SU-DHL-6 (cell line): ENCODE measurements around the gene ZNF581.

Experiments
- H2AFZ ChIP-seq: fragments of 200-600 bp; sonication (generic); 2 replicates; pipeline ENCODE4 v1.6.1; 2014; ENCODE audit warnings: low read depth, mild to moderate bottlenecking, moderate library complexity, mixed read lengths, antibody characterized with exemption, low read length; ENCODE audit not compliant: severe bottlenecking
- H3F3A ChIP-seq: fragments of 200-600 bp; shearing (Covaris generic); 2 replicates; pipeline ENCODE4 v1.6.0; 2016; ENCODE audit warnings: antibody characterized with exemption, mild to moderate bottlenecking; ENCODE audit not compliant: insufficient read depth
- H3K27ac ChIP-seq: fragments of 200-600 bp; sonication (generic); 2 replicates; pipeline ENCODE4 v1.5.1; 2016; ENCODE audit warnings: low read depth, mild to moderate bottlenecking, low read length, moderate library complexity, mixed read lengths
- H3K27me3 ChIP-seq: fragments of 200-600 bp; sonication (generic), shearing (Covaris generic); 2 replicates; pipeline ENCODE4 v1.6.0; 2014; ENCODE audit warnings: mild to moderate bottlenecking, low read length
- H3K36me3 ChIP-seq: fragments of 200-600 bp; sonication (generic); 2 replicates; pipeline ENCODE4 v1.6.1; 2014; ENCODE audit warnings: mild to moderate bottlenecking, low read length, mixed read lengths
- H3K4me2 ChIP-seq: fragments of 300-600, 200-600 bp; shearing (Covaris generic), sonication (generic); 2 replicates; pipeline ENCODE4 v1.6.0; 2014; ENCODE audit warnings: low read length, low read depth, mild to moderate bottlenecking; ENCODE audit not compliant: poor library complexity, severe bottlenecking
- H3K4me3 ChIP-seq: fragments of 200-600 bp; sonication (generic); 2 replicates; pipeline ENCODE4 v1.5.1; 2014; ENCODE audit warnings: antibody characterized with exemption, low read length, mild to moderate bottlenecking, mixed read lengths; ENCODE audit not compliant: insufficient read depth, poor library complexity, severe bottlenecking
- H3K79me2 ChIP-seq: fragments of 200-600 bp; sonication (generic); 2 replicates; pipeline ENCODE4 v1.6.1; 2014; ENCODE audit warnings: mild to moderate bottlenecking, low read length, moderate library complexity; ENCODE audit not compliant: insufficient read depth
- H3K9ac ChIP-seq: fragments of 200-600 bp; sonication (generic); 2 replicates; pipeline ENCODE4 v1.7.0; 2014; ENCODE audit warnings: mild to moderate bottlenecking, low read length
- H3K9me2 ChIP-seq: fragments of 200-600 bp; sonication (generic); replicated peaks from 2 replicates; pipeline ENCODE4 v1.6.1; 2014; ENCODE audit warnings: low read length; ENCODE audit not compliant: insufficient read depth
- H3K9me3 ChIP-seq: fragments of 200-600 bp; sonication (generic); 2 replicates; pipeline ENCODE4 v1.6.1; 2014; ENCODE audit warnings: low read length, mixed read lengths; ENCODE audit not compliant: insufficient read depth
- H4K20me1 ChIP-seq: fragments of 200-600 bp; sonication (generic); 2 replicates; pipeline ENCODE4 v1.6.1; 2014; ENCODE audit warnings: low read depth, mild to moderate bottlenecking, antibody characterized with exemption, low read length, moderate library complexity, mixed read lengths
- CTCF ChIP-seq: fragments of 200-600 bp; sonication (generic); IDR thresholded peaks from one replicate; pipeline ENCODE4 v1.5.1; 2017; ENCODE audit warnings: antibody characterized with exemption, mild to moderate bottlenecking, low read length, moderate library complexity; ENCODE audit not compliant: insufficient read depth, poor library complexity, severe bottlenecking
- EZH2phosphoT487 ChIP-seq: fragments of 200-600 bp; sonication (generic), shearing (Covaris generic); conservative IDR thresholded peaks from 2 replicates; pipeline ENCODE4 v1.6.1; 2018; ENCODE audit warnings: mild to moderate bottlenecking, antibody characterized with exemption, low read length, moderate library complexity, mixed read lengths

ZNF581 gene

GRCh38 chr19:55680339-55681130 lies 37.1 kb downstream of the ZNF581 start:
- H3K36me3 ChIP-seq: peaks cover 7% of the 10 kb centered on the region; the same call in 1 of the 2 replicates
- no peak overlapping the region for H2AFZ ChIP-seq
- H3K4me2 ChIP-seq: no peak overlapping the region
- H3K9me3 ChIP-seq: no peaks in the 10 kb centered on the region
- no peak overlapping the region for H3K9ac ChIP-seq
- H3K79me2 ChIP-seq: peaks cover 88% of the 10 kb centered on the region
- H3K4me3 ChIP-seq: no peak overlapping the region
- H3K27ac ChIP-seq: no peak overlapping the region
- no peaks in the 10 kb centered on the region for H3K9me2 ChIP-seq
- TF ChIP-seq EZH2phosphoT487 (no peak), CTCF (no peak)
- no peaks in the 10 kb centered on the region for H3K27me3 ChIP-seq
- peaks cover 34% of the 10 kb centered on the region for H3F3A ChIP-seq
- no peaks in the 10 kb centered on the region; the same call in 1 of the 2 replicates for H4K20me1 ChIP-seq

GRCh38 chr19:55681131-55682092 lies 38.0 kb downstream of the ZNF581 start:
- Histone ChIP-seq H3F3A (peaks cover 28% of the 10 kb centered on the region), H4K20me1 (no peaks in the 10 kb centered on the region; the same call in 1 of the 2 replicates), H3K9me3 (no peaks in the 10 kb centered on the region), H3K9me2 (no peaks in the 10 kb centered on the region), H3K36me3 (peaks cover 7% of the 10 kb centered on the region; the same call in 1 of the 2 replicates), H3K4me2 (no peak overlapping the region), H3K27ac (no peak overlapping the region), H3K27me3 (no peaks in the 10 kb centered on the region), H3K4me3 (no peak overlapping the region), H2AFZ (no peak overlapping the region), H3K79me2 (peaks cover 87% of the 10 kb centered on the region), H3K9ac (no peak overlapping the region)
- no peak for TF ChIP-seq EZH2phosphoT487
- no peak for TF ChIP-seq CTCF

- peaks cover 7% of the 10 kb centered on the region for H3F3A ChIP-seq
- H4K20me1 ChIP-seq: no peaks in the 10 kb centered on the region; the same call in 1 of the 2 replicates
- TF ChIP-seq CTCF (no peak), EZH2phosphoT487 (no peak)
- H3K79me2 ChIP-seq: peaks cover 76% of the 10 kb centered on the region
- H2AFZ ChIP-seq: no peak overlapping the region
- peaks cover 4% of the 10 kb centered on the region; the same call in 1 of the 2 replicates for H3K36me3 ChIP-seq
- no peak overlapping the region for H3K4me3 ChIP-seq
- no peak overlapping the region for H3K9ac ChIP-seq
- H3K27ac ChIP-seq: no peak overlapping the region
- H3K9me2 ChIP-seq: no peaks in the 10 kb centered on the region
- H3K27me3 ChIP-seq: no peaks in the 10 kb centered on the region
- no peak overlapping the region for H3K4me2 ChIP-seq
- no peaks in the 10 kb centered on the region for H3K9me3 ChIP-seq
Measured at GRCh38 chr19:55683449-55684261, 40.2 kb downstream of the ZNF581 start.
